NCI-H460 (cell line): ENCODE data around the gene REG3A. TPM values are rescaled to one million over a fixed set of nuclear protein-coding genes. Genes with fewer than 3 reads are reported as not detected.

Experiments used
- DNase-seq: peaks from one replicate; pipeline ENCODE4 v3.0.0-alpha.2; 2016; ENCODE audit warnings: low read depth; ENCODE audit errors: extremely low read depth
- total RNA-seq: library from RNA; depleted of rRNA; stranded (reverse); fragments of >200 nt; shearing (Covaris generic); gene quantifications from 2 replicates; pipeline ENCODE4 v1.2.3, GENCODE V29; 2014; rRNA removed

REG3A gene
- total RNA-seq, 1 experiment from 2014 or later = not detected

DNA sequence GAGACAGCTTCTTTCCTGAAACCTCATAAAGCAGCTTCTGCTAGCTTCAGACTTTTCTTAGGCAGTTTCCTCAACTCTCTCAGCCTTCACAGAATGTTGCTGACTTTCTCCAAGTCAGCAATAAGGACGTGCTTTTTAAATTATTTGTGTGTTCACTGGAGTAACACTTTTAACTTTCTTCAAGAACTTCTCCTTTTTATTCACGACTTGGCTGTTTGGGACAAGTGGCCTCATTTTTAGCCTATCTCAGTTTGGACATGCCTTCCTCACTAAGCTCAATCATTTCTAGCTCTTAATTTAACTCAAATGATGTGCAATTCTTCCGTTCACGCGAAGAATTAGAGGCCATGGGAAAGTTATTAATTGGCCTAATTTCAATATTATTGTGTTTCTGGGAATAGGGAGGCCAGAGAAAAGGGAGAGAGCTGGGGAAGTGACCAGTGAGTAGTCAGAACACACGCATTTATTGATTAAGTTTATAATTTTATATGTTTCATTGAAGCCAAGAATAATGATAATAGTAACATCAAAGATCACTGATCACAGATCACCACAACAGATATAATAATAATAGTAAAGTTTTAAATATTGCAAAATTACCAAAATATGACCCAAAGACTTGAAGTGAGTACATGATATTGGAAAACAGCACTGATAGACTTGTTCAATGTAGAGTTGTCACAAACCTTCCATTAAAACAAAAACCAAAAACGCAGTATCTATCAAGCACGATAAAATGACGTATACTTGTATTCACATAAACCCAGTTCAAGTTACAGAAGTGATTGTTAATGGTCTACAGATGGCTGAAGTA is 34.4 kb downstream of the REG3A start:
- DNase-seq = no peak

DNA sequence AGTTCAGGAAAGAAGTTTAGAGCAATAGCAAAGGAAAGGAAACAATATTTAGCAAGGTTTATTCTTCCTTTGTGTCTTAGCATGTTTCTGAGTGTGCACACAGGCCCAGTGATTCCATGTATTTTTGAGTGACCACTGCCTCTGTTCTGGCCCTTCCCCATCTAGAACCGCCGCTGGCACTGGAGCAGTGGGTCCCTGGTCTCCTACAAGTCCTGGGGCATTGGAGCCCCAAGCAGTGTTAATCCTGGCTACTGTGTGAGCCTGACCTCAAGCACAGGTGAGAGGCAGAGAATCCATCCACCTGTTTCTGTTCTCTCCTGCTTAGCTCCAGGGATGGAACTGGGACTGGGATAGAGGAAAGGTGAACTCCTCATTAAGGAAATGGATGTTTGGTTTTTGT is 36.9 kb downstream of the REG3A start:
- no peak for DNase-seq

DNA sequence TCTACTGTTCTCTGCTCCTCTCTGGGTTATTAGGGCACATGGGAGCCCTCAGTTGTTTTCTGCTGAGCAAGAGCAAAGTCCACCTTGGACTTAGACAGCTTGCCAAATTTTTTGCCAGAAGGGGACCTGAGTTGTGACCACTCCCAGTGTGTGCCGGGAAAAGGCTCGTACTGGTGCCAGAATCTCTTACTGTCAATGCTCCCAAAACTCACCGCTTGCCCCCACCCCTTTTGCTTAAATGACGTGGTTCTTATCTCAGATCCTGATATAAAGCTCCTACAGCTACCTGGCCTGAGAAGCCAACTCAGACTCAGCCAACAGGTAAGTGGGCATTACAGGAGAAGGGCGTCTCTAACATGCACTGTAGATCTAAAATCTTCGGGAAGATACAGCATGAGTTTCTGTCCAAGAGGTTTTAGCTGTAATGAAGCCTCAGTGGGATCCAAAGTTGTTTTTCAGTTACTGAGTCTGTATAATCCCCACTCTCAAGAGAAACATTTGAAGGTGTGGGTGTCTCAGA is 39.3 kb downstream of the REG3A start, which contains the start of gene REG1A:
TSS of gene REG1A (plus strand) at position 295 of the 520 bp plus-strand sequence. CDS start 374 bp downstream, outside the sequence.
- no peak for DNase-seq

DNA sequence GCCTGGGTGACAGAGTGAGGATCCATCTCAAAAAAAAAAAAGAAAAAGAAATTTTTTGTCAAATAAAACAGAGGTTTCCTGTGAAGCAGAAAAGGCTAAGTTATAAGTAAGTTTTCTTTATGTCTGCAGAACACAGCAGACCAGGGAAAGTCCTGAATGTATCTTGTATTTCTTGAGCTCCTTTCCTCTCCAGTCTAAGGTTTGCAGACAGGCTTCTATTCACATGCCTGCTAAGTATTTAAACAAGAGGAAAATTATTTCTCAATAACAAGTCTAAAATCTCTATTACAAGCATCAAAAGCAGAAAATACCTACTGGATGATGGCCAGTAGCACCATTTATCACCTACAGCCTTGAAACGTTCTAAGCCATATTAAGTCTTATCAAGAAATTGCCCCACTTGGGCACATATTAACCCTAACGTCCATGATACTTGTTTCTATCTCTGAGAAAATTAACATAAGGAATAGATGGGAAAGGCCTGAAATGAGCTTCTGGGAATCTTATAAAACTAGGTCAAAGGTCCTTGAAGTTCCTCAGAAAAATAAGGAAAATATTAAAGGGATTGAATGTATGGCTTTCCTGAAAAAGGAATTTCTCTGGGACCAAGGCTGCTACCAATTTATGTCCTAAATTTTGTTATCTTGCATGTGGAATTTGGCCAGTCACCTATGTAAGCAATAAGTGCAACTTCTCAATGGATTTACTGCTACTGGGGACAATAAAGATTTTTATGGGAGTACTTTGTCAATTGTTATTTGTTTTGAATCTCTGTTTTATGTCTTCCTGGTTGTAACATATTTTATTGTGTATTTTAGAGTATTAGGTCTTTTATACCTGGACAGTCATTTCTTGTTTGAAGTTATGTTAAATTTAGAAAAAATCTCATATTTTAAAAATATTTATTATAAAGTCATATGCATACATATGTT is 42.3 kb downstream of the REG3A start:
- no peak for DNase-seq

DNA sequence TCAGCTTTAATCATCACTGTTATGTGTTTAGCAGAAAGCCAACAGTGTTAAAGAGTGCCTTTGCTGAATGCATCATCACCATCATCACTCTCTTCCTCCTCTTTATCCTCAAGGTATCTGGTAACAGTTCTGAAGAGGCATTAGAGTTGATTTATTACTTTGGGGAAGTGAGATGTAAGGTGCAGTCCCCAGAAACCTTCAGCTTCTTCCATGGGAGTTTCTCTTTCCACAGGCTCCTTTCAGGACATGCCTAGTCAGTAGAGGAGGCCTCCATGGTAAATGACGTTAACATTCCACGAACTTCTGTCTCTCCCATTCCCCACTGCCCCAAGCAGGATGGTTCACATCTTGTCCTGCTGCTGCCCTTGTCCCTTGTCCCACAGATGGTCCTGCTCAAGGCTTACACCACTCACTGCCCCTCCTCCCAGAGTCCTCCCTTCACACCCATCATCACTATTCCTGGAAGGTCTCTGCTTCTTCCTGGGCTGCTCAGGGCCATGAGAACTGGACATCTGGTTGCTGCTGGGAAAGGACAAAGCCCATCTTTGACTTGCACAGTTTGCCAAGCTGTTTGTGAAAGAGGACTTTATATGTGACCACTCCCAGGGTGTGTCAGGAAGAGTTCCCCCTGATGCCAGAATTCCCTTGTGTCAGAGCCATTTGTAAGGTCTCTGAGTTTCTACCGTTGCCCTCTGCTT is 44.6 kb downstream of the REG3A start:
- no peak for DNase-seq

DNA sequence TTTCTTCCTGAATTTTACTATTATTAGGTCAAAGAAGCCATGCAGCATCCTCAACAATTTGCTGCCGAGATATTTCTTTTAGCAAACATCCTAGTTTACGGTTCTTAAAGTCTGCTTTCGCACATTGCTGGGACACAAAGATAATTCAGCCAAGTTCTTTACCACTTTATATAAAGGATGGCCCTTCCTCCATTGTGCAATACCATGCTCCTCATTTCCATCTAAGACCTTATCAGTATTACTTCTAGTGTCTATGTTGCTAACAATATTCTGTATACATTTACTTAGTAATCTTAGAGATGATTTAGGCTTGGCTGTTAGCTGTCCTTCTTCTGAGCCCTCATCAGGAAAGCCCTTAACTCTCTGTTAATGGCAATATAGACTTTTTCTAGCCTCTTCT is 47.3 kb downstream of the REG3A start:
- no peak for DNase-seq

Other genes with a start within 250 kb of the REG3A start
- gene REG3G, start 134.1 kb downstream of the REG3A start, total RNA-seq = not detected in 2 replicates
- gene REG1B, start 71.8 kb downstream of the REG3A start, total RNA-seq = not detected in 2 replicates
- not detected in 2 replicates for gene REG1A, start 39.3 kb downstream of the REG3A start, total RNA-seq